Measurements from ENCODE around the gene MAP2.

DNA sequence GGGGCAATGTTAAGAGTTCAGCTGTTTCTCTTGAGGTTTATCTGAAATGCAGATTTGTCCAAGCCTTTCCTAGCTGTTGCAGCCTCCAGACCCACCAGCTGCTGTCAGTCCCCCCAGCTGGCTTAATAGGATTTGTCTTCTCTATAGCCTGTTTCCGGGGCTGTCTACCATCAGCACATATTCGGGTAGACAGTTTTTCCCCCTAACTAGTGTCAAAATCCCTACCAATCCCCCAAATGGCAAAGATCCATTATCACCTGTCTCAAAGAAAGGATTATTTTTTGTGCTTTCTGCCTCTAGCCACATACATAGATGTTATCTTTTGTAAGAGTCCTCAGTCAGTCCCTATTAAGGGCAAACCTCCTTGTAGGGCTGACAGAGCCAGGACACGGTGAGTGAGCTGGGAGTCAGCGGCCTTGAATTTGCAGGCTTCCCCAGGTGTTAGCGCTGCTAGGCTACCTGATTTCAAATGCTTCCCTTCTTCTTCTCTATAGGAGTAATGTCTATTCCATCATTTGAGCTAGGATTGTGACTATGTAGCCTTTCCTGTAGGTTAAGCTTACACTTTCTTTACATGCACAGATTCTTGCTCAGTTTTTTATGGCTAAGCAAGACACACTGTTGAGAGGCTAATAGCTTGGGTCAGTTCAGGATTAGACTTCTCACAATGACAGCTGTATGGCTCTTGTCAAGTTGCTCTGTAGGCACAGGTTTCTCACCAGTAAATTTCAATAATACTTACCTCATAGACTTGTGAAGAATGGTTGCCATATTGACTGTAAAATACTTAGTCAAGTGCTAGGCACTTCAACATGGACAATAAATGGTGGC lies 176.7 kb downstream of the MAP2 start:
- TF ChIP-seq, protein P1, sequence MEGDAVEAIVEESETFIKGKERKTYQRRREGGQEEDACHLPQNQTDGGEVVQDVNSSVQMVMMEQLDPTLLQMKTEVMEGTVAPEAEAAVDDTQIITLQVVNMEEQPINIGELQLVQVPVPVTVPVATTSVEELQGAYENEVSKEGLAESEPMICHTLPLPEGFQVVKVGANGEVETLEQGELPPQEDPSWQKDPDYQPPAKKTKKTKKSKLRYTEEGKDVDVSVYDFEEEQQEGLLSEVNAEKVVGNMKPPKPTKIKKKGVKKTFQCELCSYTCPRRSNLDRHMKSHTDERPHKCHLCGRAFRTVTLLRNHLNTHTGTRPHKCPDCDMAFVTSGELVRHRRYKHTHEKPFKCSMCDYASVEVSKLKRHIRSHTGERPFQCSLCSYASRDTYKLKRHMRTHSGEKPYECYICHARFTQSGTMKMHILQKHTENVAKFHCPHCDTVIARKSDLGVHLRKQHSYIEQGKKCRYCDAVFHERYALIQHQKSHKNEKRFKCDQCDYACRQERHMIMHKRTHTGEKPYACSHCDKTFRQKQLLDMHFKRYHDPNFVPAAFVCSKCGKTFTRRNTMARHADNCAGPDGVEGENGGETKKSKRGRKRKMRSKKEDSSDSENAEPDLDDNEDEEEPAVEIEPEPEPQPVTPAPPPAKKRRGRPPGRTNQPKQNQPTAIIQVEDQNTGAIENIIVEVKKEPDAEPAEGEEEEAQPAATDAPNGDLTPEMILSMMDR (IDR thresholded peaks at IDR 0.05): no peak
- no peak for TF ChIP-seq EP300 (IDR thresholded peaks at IDR 0.05)
